ENCODE data around the gene TTYH3. TPM values are rescaled to one million over a fixed set of nuclear protein-coding genes. Genes with fewer than 3 reads are reported as not detected.

TTYH3 gene
- total and polyA plus RNA-seq, 2 of the 13 experiments (the other 11 are each of a cell fraction or from before 2014, with no cell fraction given): 26.3 to 50.0 TPM

DNA sequence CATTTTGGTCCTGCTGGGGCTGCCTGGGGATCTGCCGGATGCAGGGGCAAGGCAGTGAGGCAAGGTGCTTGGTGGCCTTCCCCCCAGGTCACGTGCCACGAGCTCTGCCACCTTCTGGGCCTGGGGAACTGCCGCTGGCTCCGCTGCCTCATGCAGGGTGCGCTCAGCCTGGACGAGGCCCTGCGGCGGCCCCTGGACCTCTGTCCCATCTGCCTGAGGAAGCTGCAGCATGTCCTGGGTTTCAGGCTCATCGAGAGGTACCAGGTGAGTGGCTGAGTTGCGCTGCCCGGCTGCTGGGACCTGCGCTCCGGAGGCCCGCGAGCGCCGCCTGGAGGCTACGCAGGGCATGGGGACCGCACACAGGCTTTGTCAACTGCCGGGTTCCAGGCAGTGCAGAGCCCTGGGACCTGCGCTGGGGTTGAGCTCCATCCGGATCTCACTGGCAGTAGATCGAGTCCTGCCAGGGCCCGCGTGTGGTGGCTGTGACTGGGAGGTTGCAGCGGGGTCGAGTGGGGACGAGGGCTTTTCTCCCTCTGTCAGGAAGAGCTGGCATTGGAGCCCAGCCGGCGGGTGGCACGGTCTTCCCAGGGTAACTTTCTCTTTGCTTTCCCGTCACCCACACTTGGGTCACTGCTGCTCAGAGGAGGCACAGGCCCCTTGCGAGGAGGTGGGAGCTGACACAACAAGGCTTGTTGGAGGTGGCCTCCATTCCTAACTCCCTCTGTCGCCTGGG is 77.9 kb downstream of the TTYH3 start (continued):
- 0 out of 2 replicates have a peak, but pooled peaks have one; percentile 48 for TF ChIP-seq KAT8 (CRISPR knock-in tag; IDR thresholded peaks at IDR 0.05)
- 0 out of 2 replicates have a peak, but pooled peaks have one; percentile 29 for TF ChIP-seq YEATS2 (CRISPR knock-in tag; IDR thresholded peaks at IDR 0.05; ENCODE audit: borderline replicate concordance)
- 0 out of 2 replicates have a peak, but pooled peaks have one; percentile 24 for TF ChIP-seq ETV6 (CRISPR knock-in tag; conservative IDR thresholded peaks at IDR 0.05)
- no peak for TF ChIP-seq KDM1A (CRISPR knock-in tag; IDR thresholded peaks at IDR 0.05)
- TF ChIP-seq, protein P1, sequence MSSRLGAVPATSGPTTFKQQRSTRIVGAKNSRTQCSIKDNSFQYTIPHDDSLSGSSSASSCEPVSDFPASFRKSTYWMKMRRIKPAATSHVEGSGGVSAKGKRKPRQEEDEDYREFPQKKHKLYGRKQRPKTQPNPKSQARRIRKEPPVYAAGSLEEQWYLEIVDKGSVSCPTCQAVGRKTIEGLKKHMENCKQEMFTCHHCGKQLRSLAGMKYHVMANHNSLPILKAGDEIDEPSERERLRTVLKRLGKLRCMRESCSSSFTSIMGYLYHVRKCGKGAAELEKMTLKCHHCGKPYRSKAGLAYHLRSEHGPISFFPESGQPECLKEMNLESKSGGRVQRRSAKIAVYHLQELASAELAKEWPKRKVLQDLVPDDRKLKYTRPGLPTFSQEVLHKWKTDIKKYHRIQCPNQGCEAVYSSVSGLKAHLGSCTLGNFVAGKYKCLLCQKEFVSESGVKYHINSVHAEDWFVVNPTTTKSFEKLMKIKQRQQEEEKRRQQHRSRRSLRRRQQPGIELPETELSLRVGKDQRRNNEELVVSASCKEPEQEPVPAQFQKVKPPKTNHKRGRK (CRISPR knock-in tag; IDR thresholded peaks at IDR 0.05): no peak
- peak; percentile 42 for TF ChIP-seq ZEB1 (IDR thresholded peaks at IDR 0.05; ENCODE audit: insufficient replicate concordance, low read depth)
- peak; percentile 71 for TF ChIP-seq KDM3A (CRISPR knock-in tag; IDR thresholded peaks at IDR 0.05; ENCODE audit: low read depth)
- peak; percentile 92 for TF ChIP-seq STAG1 (CRISPR knock-in tag; IDR thresholded peaks at IDR 0.05)
- TF ChIP-seq ZNF160 (CRISPR knock-in tag; IDR thresholded peaks at IDR 0.05): 0 out of 2 replicates have a peak, but pooled peaks have one; percentile 25
- TF ChIP-seq, protein P2, sequence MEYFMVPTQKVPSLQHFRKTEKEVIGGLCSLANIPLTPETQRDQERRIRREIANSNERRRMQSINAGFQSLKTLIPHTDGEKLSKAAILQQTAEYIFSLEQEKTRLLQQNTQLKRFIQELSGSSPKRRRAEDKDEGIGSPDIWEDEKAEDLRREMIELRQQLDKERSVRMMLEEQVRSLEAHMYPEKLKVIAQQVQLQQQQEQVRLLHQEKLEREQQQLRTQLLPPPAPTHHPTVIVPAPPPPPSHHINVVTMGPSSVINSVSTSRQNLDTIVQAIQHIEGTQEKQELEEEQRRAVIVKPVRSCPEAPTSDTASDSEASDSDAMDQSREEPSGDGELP (IDR thresholded peaks at IDR 0.05; ENCODE audit: borderline replicate concordance, low read depth): peak; percentile 41; the same call in 1 of the 2 replicates
- TF ChIP-seq MIER2 (CRISPR knock-in tag; IDR thresholded peaks at IDR 0.05): no peak
- TF ChIP-seq MTA1 (CRISPR knock-in tag; IDR thresholded peaks at IDR 0.05; ENCODE audit: borderline replicate concordance): peak; percentile 63; the same call in 1 of the 2 replicates
- TF ChIP-seq GATAD2A (CRISPR knock-in tag; IDR thresholded peaks at IDR 0.05): 0 out of 2 replicates have a peak, but pooled peaks have one; percentile 42
- TF ChIP-seq ZNF317 (CRISPR knock-in tag; IDR thresholded peaks at IDR 0.05): 0 out of 2 replicates have a peak, but pooled peaks have one; percentile 19
- TF ChIP-seq TOPORS (CRISPR knock-in tag; IDR thresholded peaks at IDR 0.05): peak; percentile 21; the same call in 1 of the 2 replicates
- peak; percentile 33; the same call in 1 of the 2 replicates for TF ChIP-seq ELF1 (CRISPR knock-in tag; IDR thresholded peaks at IDR 0.05)
- no peak for TF ChIP-seq ZNF720 (CRISPR knock-in tag; IDR thresholded peaks at IDR 0.05)
- peak; percentile 95 for TF ChIP-seq KDM2A (CRISPR knock-in tag; IDR thresholded peaks at IDR 0.05; ENCODE audit: borderline replicate concordance, low read depth)
- peak; percentile 36; the same call in 1 of the 2 replicates for TF ChIP-seq ZNF605 (CRISPR knock-in tag; IDR thresholded peaks at IDR 0.05)
- TF ChIP-seq FOXA3 (CRISPR knock-in tag; IDR thresholded peaks at IDR 0.05): peak; percentile 38; the same call in 1 of the 2 replicates
- TF ChIP-seq, protein P3, sequence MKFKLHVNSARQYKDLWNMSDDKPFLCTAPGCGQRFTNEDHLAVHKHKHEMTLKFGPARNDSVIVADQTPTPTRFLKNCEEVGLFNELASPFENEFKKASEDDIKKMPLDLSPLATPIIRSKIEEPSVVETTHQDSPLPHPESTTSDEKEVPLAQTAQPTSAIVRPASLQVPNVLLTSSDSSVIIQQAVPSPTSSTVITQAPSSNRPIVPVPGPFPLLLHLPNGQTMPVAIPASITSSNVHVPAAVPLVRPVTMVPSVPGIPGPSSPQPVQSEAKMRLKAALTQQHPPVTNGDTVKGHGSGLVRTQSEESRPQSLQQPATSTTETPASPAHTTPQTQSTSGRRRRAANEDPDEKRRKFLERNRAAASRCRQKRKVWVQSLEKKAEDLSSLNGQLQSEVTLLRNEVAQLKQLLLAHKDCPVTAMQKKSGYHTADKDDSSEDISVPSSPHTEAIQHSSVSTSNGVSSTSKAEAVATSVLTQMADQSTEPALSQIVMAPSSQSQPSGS (CRISPR knock-in tag; IDR thresholded peaks at IDR 0.05): peak; percentile 47; the same call in 1 of the 2 replicates
- peak; percentile 61; the same call in 1 of the 2 replicates for TF ChIP-seq ZNF501 (CRISPR knock-in tag; IDR thresholded peaks at IDR 0.05)
- TF ChIP-seq ESRRA (CRISPR knock-in tag; IDR thresholded peaks at IDR 0.05; ENCODE audit: low read depth): no peak
- TF ChIP-seq CCDC6 (CRISPR knock-in tag; IDR thresholded peaks at IDR 0.05): 0 out of 2 replicates have a peak, but pooled peaks have one; percentile 61
- TF ChIP-seq FOXA1 (IDR thresholded peaks at IDR 0.05): no peak
- peak; percentile 72 for TF ChIP-seq FOXA1 (CRISPR knock-in tag; IDR thresholded peaks at IDR 0.05)
- 0 out of 2 replicates have a peak, but pooled peaks have one; percentile 26 for TF ChIP-seq ZSCAN29 (CRISPR knock-in tag; conservative IDR thresholded peaks at IDR 0.05)
- TF ChIP-seq ZNF563 (CRISPR knock-in tag; IDR thresholded peaks at IDR 0.05): peak; percentile 57; the same call in 1 of the 2 replicates
- peak; percentile 47; the same call in 1 of the 2 replicates for TF ChIP-seq TBX2 (CRISPR knock-in tag; IDR thresholded peaks at IDR 0.05; ENCODE audit: borderline replicate concordance)

Data from HepG2 (cell line).